ENCODE results near the gene TMEM212.

TMEM212 gene

DNA sequence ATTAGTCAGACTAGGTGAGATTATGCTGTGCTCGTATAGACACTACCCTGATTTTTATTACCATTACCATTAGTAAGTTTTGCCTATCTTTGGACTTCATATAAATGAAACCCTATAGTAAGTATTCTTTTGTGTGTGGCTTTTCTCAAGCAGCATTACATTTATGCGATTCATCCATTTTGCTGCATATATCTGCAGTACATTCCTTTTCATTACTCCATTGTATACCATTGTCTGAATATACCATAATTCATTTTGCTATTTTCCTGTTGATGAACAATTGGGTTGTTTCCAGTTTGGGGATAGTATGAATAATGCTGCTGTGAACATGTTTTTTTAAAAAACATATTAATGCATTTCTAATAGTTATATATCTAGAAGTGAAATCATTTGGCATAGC, 45.3 kb downstream of the TMEM212 start:
- no peak overlapping the region for H2AFZ ChIP-seq (ENCODE audit: low read length)
- H3K79me2 ChIP-seq (ENCODE audit: insufficient read depth, low read length): no peaks in the 10 kb centered on the region
- H4K20me1 ChIP-seq (ENCODE audit: insufficient read depth, low read length, poor library complexity, severe bottlenecking): no peaks in the 10 kb centered on the region
- TF ChIP-seq CTCF (conservative IDR thresholded peaks at IDR 0.05; ENCODE audit: low read length) (no peak), EZH2phosphoT487 (IDR thresholded peaks at IDR 0.05; ENCODE audit: borderline replicate concordance) (no peak)
- H3K4me1 ChIP-seq (ENCODE audit: insufficient read depth, low read length, poor library complexity, severe bottlenecking): no peaks in the 10 kb centered on the region
- H3K9me2 ChIP-seq (replicated peaks; ENCODE audit: low read depth, low read length): no peaks in the 10 kb centered on the region
- H3K27me3 ChIP-seq (ENCODE audit: insufficient read depth, low read length, poor library complexity, severe bottlenecking): no peaks in the 10 kb centered on the region
- H3K4me2 ChIP-seq (ENCODE audit: low read depth, low read length, poor library complexity, severe bottlenecking): no peak overlapping the region
- no peaks in the 10 kb centered on the region for H3K9me3 ChIP-seq (ENCODE audit: insufficient read depth, low read depth, low read length)
- H3K36me3 ChIP-seq (ENCODE audit: insufficient read depth, low read length): no peaks in the 10 kb centered on the region
- H3K9ac ChIP-seq (ENCODE audit: low read depth, low read length, poor library complexity, severe bottlenecking): no peak overlapping the region
- no peaks in the 10 kb centered on the region for H3F3A ChIP-seq (ENCODE audit: low read depth)
- no peak overlapping the region for H3K4me3 ChIP-seq (ENCODE audit: low read length, poor library complexity, severe bottlenecking)

- Histone ChIP-seq H3K9ac (ENCODE audit: low read depth, low read length, poor library complexity, severe bottlenecking) (no peak overlapping the region), H3K9me3 (ENCODE audit: insufficient read depth, low read depth, low read length) (no peaks in the 10 kb centered on the region), H3K4me3 (ENCODE audit: low read length, poor library complexity, severe bottlenecking) (no peak overlapping the region), H2AFZ (ENCODE audit: low read length) (no peak overlapping the region), H3K9me2 (replicated peaks; ENCODE audit: low read depth, low read length) (no peaks in the 10 kb centered on the region), H3K4me2 (ENCODE audit: low read depth, low read length, poor library complexity, severe bottlenecking) (no peak overlapping the region), H3K4me1 (ENCODE audit: insufficient read depth, low read length, poor library complexity, severe bottlenecking) (no peaks in the 10 kb centered on the region), H3F3A (ENCODE audit: low read depth) (no peaks in the 10 kb centered on the region), H3K36me3 (ENCODE audit: insufficient read depth, low read length) (no peaks in the 10 kb centered on the region), H3K27me3 (ENCODE audit: insufficient read depth, low read length, poor library complexity, severe bottlenecking) (no peaks in the 10 kb centered on the region), H4K20me1 (ENCODE audit: insufficient read depth, low read length, poor library complexity, severe bottlenecking) (no peaks in the 10 kb centered on the region), H3K79me2 (ENCODE audit: insufficient read depth, low read length) (no peaks in the 10 kb centered on the region)
- TF ChIP-seq EZH2phosphoT487 (IDR thresholded peaks at IDR 0.05; ENCODE audit: borderline replicate concordance): no peak
- no peak for TF ChIP-seq CTCF (conservative IDR thresholded peaks at IDR 0.05; ENCODE audit: low read length)
These were observed 47.2 kb downstream of the TMEM212 start for GRCh38 chr3:171890398-171890797.

DNA sequence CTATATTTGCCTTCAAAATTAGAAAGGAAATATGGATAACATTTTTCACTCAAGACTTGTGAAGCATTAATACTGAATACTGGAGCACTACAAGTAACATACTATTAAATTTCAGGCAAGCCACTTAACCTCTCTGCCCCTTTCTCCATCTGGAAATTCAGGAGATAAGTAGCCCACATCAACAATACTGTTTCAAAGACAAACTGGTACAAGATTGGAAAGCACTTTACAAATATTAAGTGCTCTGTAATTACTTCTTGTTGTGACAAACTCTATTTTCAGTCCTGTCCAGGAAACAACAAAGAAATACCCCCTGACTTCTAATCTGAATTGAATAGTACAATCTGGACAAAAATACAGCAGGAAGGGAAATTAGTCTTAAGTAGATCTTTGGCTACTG, 49.3 kb downstream of the TMEM212 start:
- H3K4me3 ChIP-seq (ENCODE audit: low read length, poor library complexity, severe bottlenecking): no peak overlapping the region
- no peaks in the 10 kb centered on the region for H3K36me3 ChIP-seq (ENCODE audit: insufficient read depth, low read length)
- H3K4me2 ChIP-seq (ENCODE audit: low read depth, low read length, poor library complexity, severe bottlenecking): no peak overlapping the region
- H3K9ac ChIP-seq (ENCODE audit: low read depth, low read length, poor library complexity, severe bottlenecking): no peak overlapping the region
- H3F3A ChIP-seq (ENCODE audit: low read depth): no peaks in the 10 kb centered on the region
- H3K9me2 ChIP-seq (replicated peaks; ENCODE audit: low read depth, low read length): no peaks in the 10 kb centered on the region
- H2AFZ ChIP-seq (ENCODE audit: low read length): no peak overlapping the region
- no peaks in the 10 kb centered on the region for H3K27me3 ChIP-seq (ENCODE audit: insufficient read depth, low read length, poor library complexity, severe bottlenecking)
- H3K79me2 ChIP-seq (ENCODE audit: insufficient read depth, low read length): no peaks in the 10 kb centered on the region
- no peak for TF ChIP-seq EZH2phosphoT487 (IDR thresholded peaks at IDR 0.05; ENCODE audit: borderline replicate concordance)
- TF ChIP-seq CTCF (conservative IDR thresholded peaks at IDR 0.05; ENCODE audit: low read length): no peak
- no peaks in the 10 kb centered on the region for H3K4me1 ChIP-seq (ENCODE audit: insufficient read depth, low read length, poor library complexity, severe bottlenecking)
- H3K9me3 ChIP-seq (ENCODE audit: insufficient read depth, low read depth, low read length): no peaks in the 10 kb centered on the region
- no peaks in the 10 kb centered on the region for H4K20me1 ChIP-seq (ENCODE audit: insufficient read depth, low read length, poor library complexity, severe bottlenecking)
